Retinal pigment epithelial cell (primary cell): Measurements from ENCODE around the gene COL27A1.

Source experiments
- DNase-seq: peaks from one replicate; pipeline ENCODE4 v3.0.0-alpha.2; 2010; ENCODE audit warnings: low read depth
- H3K4me3 ChIP-seq: 2 replicates; pipeline ENCODE4 v1.5.1; 2011; ENCODE audit warnings: mild to moderate bottlenecking, low read length, control low read depth, moderate library complexity
- TF ChIP-seq, protein P1 (sequence below): conservative IDR thresholded peaks from 2 replicates; pipeline ENCODE4 v1.5.1; 2011; ENCODE audit warnings: low read depth, low read length, control low read depth, inconsistent platforms

COL27A1 gene

DNA sequence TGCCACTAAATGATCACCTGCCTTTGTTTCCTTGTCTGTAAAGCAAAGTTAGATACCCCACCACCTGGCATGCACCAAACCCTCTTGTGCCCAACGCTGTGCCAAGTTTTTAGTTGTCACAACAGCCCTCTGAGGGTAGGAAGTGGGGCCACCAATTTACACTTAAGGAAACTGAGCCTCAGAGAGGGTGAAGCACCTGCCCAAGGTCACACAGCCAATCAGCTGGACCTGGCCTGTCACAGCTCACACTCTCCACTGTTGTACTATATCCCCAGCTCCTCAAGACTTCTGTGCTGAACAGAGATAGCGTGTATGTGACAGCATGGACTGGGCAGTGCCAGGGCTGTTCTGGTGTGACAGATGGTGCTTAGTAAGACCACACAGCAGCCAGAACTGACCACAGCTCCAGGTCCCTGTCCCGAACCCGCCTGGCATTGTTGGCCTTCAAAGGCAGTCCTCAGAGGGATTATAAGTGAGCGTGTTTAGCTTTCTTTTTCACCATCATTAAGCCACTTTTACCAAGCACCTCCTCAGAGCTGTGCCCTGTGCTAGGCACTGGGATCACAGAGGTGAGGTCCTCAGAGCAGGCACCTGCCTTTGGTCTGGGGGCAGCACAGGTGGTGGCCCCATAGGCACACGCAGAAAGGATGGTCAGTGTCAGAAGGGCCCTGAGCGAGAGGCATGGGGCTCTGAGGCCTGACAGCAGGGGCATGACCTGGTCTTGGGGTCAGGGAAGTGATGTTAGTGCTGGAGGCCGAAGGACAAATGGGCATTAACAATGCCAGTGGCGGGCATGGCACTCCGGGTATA, 71.1 kb downstream of the COL27A1 start:
- TF ChIP-seq, protein P1, sequence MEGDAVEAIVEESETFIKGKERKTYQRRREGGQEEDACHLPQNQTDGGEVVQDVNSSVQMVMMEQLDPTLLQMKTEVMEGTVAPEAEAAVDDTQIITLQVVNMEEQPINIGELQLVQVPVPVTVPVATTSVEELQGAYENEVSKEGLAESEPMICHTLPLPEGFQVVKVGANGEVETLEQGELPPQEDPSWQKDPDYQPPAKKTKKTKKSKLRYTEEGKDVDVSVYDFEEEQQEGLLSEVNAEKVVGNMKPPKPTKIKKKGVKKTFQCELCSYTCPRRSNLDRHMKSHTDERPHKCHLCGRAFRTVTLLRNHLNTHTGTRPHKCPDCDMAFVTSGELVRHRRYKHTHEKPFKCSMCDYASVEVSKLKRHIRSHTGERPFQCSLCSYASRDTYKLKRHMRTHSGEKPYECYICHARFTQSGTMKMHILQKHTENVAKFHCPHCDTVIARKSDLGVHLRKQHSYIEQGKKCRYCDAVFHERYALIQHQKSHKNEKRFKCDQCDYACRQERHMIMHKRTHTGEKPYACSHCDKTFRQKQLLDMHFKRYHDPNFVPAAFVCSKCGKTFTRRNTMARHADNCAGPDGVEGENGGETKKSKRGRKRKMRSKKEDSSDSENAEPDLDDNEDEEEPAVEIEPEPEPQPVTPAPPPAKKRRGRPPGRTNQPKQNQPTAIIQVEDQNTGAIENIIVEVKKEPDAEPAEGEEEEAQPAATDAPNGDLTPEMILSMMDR = no peak
- no peak overlapping the region for H3K4me3 ChIP-seq
- no peak for DNase-seq

DNA sequence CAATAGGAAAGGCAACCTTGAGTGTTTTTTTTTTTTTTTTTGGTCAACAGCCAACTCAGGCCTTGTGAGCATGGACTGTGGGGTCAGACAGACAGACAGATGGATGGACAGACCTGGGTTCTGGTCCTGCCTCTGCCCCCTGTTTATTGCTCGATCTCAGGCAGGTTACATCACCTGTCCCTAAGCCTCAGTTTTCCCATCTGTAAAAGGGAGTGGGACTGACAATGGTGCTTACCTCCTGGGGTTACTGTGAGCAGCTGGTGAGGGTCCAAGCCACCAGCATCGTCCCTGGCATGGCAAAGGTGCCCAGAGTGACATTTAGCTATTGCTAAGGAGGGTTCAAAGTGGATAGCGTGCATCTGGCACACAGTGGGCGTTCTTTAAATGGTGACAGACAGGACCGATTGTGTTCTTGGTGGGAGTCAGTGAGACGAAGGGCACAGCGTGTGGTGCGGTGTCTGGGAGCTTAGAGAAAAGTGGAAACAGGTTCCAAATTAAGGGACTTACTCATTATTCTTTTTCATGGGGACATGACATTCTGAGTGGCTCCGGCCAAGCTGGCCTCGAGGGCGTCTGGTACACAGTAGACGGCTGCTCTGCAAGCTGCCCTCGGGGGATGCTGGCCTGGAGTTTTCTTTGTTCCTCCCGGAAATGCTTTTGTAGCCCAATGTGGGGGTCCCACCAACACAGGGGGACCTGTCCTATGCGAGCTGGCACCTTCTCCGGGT, 72.1 kb downstream of the COL27A1 start:
- TF ChIP-seq, protein P1 = no peak
- no peak for DNase-seq

DNA sequence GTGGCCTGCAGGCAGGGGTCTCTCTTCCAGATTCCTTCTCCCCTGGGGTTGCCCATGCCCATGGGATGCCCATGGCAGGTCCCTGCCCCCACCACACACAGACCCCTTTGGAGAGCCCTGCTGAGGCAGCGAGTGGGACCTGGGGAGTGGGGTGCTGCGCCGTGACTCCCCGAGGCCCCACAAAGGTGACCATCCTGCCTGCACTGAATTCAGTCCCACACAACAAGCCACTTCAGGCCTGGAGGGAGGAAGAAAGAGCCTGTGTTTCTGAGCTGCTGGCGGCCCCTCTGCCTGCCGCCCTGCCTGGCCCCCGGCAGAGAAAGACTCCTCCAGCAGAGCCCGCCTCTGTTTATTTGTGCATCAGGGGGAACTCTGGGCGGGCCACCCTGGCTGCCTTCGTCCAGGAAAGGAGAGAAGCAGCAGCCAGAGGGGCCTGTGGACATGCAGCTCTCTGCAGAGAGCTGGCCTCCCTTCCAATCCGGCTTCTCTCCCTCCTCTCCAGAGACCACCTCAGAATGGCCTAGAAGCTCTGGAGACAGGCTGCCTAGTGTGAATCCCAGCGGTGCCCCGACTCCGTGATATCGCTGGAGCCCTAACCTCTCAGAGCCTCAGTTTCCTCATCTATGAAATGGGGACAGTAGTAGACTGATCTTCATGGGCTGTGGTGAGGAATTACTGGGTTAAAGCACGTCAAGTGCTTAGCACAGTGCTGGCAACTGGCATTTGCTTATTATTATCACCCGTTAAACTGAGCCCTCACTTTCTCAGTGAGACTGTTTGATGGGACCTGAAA, 72.9 kb downstream of the COL27A1 start:
- no peak overlapping the region for H3K4me3 ChIP-seq
- no peak for DNase-seq
- TF ChIP-seq, protein P1 = no peak

More for the DNA sequence above, 72.1 kb downstream of the COL27A1 start:
- no peak overlapping the region for H3K4me3 ChIP-seq

DNA sequence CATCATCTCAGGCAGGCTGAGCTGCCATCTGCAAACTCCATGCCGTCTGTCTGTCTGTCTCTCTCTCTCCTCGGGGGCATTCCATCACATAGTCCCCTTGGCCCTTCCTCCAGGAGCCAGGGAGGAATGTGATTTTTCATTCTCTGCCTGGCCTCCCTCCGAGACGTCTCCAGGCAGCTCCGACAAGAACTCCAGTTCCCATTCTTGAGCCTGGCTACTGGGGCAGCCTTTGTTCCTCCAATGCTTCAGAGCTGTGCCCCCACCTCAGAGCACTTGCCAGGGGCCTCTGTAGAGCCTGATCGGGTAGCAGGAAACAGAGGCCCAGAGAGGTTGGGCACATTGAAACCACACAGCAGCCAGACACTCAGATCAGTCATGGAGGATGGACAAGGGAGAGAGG, 74.0 kb downstream of the COL27A1 start:
- H3K4me3 ChIP-seq = no peak overlapping the region
- DNase-seq = no peak
- TF ChIP-seq, protein P1 = no peak

DNA sequence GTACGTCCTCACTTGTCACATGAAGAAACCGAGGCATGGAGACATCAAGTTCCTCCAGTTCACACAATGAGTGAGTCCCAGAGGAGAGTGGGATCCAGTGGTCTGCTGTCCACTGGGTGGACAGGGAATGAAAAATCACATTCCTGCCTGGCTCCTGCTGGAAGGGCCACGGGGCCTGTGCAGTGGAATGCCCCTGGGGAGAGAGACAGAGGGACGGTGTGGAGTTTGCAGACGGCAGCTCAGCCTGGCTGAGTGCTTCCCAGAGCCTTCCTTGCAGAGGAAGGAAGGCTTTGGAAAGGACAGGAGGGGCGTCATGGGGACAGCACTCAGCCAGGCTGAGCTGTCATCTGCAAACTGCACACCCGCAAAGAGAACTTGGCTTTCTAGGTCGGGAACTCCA, 74.7 kb downstream of the COL27A1 start:
- TF ChIP-seq, protein P1 = no peak
- DNase-seq = no peak
- H3K4me3 ChIP-seq = no peak overlapping the region

DNA sequence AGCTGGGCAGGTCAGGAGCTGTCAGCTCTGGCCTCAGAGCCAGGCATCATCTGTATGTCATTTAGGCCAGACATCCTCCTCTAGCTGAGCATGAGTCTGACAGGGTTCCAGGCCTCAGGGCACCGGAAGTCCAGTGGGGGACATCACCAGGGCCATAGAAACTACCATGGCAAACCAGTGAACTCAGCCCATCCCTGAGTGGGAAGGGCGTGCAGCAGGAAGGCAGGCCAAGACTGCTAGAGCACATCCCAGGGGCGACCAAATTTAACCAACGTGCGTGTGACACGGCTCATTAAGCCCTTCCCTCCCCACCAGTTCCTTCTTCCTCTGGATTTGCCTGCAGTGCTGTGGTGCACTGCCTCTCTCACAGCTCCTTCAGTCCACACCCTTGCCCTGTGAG, 75.9 kb downstream of the COL27A1 start:
- TF ChIP-seq, protein P1 = no peak
- DNase-seq = no peak
- H3K4me3 ChIP-seq = no peak overlapping the region
